Liver (tissue), 9 donors: Measurements from ENCODE around the gene C3orf49. TPM values are rescaled to one million over a fixed set of nuclear protein-coding genes. Genes with fewer than 3 reads are reported as not detected.

Experiments used
- DNase-seq: peaks from one replicate; pipeline ENCODE4 v3.0.0-alpha.2; 2017; ENCODE audit warnings: low spot score
- H3K27ac ChIP-seq, 2 donors: one replicate each; pipeline ENCODE4 v1.7.0; 2013; ENCODE audit warnings: inconsistent platforms in 2 of 2, low read length in 2 of 2, control low read depth in 1 of 2, low read depth in 1 of 2, mild to moderate bottlenecking in 1 of 2
- H3K27me3 ChIP-seq, 4 donors: one replicate each; pipeline versions ENCODE4 v1.6.1 to v1.7.0; 2013; ENCODE audit warnings: low read length in 3 of 4, inconsistent platforms in 1 of 4, mild to moderate bottlenecking in 1 of 4, moderate library complexity in 1 of 4; ENCODE audit not compliant: control insufficient read depth in 4 of 4, insufficient read depth in 4 of 4
- H3K36me3 ChIP-seq, 4 donors: one replicate each; pipeline versions ENCODE4 v1.6.1 to v1.7.0; 2013; ENCODE audit warnings: low read length in 3 of 4, mild to moderate bottlenecking in 3 of 4, low read depth in 1 of 4, moderate library complexity in 1 of 4; ENCODE audit not compliant: control insufficient read depth in 4 of 4, insufficient read depth in 3 of 4
- H3K4me1 ChIP-seq, 4 donors: one replicate each; pipeline versions ENCODE4 v1.6.1 to v1.7.0; 2013; ENCODE audit warnings: low read length in 3 of 4, mild to moderate bottlenecking in 3 of 4, moderate library complexity in 1 of 4; ENCODE audit not compliant: control insufficient read depth in 4 of 4, insufficient read depth in 4 of 4
- H3K4me3 ChIP-seq, 3 donors: one replicate each; pipeline versions ENCODE4 v1.6.1 to v1.7.0; 2013; ENCODE audit warnings: low read length in 3 of 3, control low read depth in 1 of 3, low read depth in 1 of 3, mild to moderate bottlenecking in 1 of 3
- H3K9ac ChIP-seq, 2 donors: one replicate each; pipeline ENCODE4 v1.7.0; 2013; ENCODE audit warnings: low read length in 2 of 2, mild to moderate bottlenecking in 2 of 2, moderate library complexity in 2 of 2, control low read depth in 1 of 2, low read depth in 1 of 2
- H3K9me3 ChIP-seq, 4 donors: one replicate each; pipeline versions ENCODE4 v1.6.1 to v1.7.0; 2013; ENCODE audit warnings: low read length in 3 of 4; ENCODE audit not compliant: control insufficient read depth in 4 of 4
- EGR1 ChIP-seq, 2 donors: IDR thresholded peaks; 2 replicates each; pipeline ENCODE4 v1.6.1; 2016 to 2018; ENCODE audit warnings: antibody characterized with exemption in 2 of 2, low read depth in 2 of 2
- FOXA1 ChIP-seq: IDR thresholded peaks from 2 replicates; pipeline ENCODE4 v1.6.1; 2016; ENCODE audit warnings: antibody characterized with exemption
- FOXA2 ChIP-seq: IDR thresholded peaks from 2 replicates; pipeline ENCODE4 v1.6.1; 2016; ENCODE audit warnings: antibody characterized with exemption
- GABPA ChIP-seq, 2 donors: IDR thresholded peaks in 1 of 2; conservative IDR thresholded peaks in 1 of 2; 2 replicates each; pipeline ENCODE4 v1.6.1; 2016; ENCODE audit warnings: antibody characterized with exemption in 2 of 2, mild to moderate bottlenecking in 1 of 2, moderate library complexity in 1 of 2
- HNF4A ChIP-seq, 2 donors: conservative IDR thresholded peaks; 2 replicates each; pipeline ENCODE4 v1.6.1; 2016; ENCODE audit warnings: antibody characterized with exemption in 2 of 2, mild to moderate bottlenecking in 2 of 2
- HNF4G ChIP-seq: IDR thresholded peaks from 2 replicates; pipeline ENCODE4 v1.6.1; 2016; ENCODE audit warnings: antibody characterized with exemption
- JUND ChIP-seq, 2 donors: IDR thresholded peaks; 2 replicates each; pipeline ENCODE4 v1.6.1; 2016; ENCODE audit warnings: antibody characterized with exemption in 2 of 2
- NR2F2 ChIP-seq: IDR thresholded peaks from 2 replicates; pipeline ENCODE4 v1.6.1; 2016; ENCODE audit warnings: antibody characterized with exemption
- RAD21 ChIP-seq, 2 donors: IDR thresholded peaks; 2 replicates each; pipeline ENCODE4 v1.6.1; 2016; ENCODE audit warnings: antibody characterized with exemption in 2 of 2, mild to moderate bottlenecking in 2 of 2
- RXRA ChIP-seq, 2 donors: IDR thresholded peaks; 2 replicates each; pipeline ENCODE4 v1.6.1; 2017 to 2018; ENCODE audit warnings: antibody characterized with exemption in 2 of 2, mild to moderate bottlenecking in 1 of 2
- SP1 ChIP-seq: IDR thresholded peaks from 2 replicates; pipeline ENCODE4 v1.6.1; 2018; ENCODE audit warnings: antibody characterized with exemption, mild to moderate bottlenecking
- TAF1 ChIP-seq: conservative IDR thresholded peaks from 2 replicates; pipeline ENCODE4 v1.6.1; 2016; ENCODE audit warnings: antibody characterized with exemption, mild to moderate bottlenecking
- YY1 ChIP-seq: IDR thresholded peaks from 2 replicates; pipeline ENCODE4 v1.6.1; 2016; ENCODE audit warnings: antibody characterized with exemption, mild to moderate bottlenecking
- WGBS: extraction: QIAGEN DNeasy Blood & Tissue Kit; methylation state at CpG from one replicate; pipeline ENCODE4 v1.1.7; 2013; 5-methylcytosine and 5-hydroxymethylcytosine counted together
- polyA plus RNA-seq, 2 donors: library from polyadenylated mRNA; stranded (reverse) in 1 of 2; unstranded in 1 of 2; fragments of 200-250 nt in 1 of 2; fragments of >200 nt in 1 of 2; fragmentation: Nextera tagmentation in 1 of 2; extraction: Ambion mirVana in 1 of 2; gene quantifications; one replicate each; pipeline versions ENCODE4 v1.2.1 to v1.2.3, GENCODE V29; 2013 to 2015
- total RNA-seq, 2 donors: library from RNA; depleted of rRNA; stranded (reverse); fragments of >200 nt; gene quantifications; one replicate each; pipeline ENCODE4 v1.2.3, GENCODE V29; 2014
- TF ChIP-seq, protein P1 (sequence below): IDR thresholded peaks from 2 replicates; pipeline ENCODE4 v1.6.1; 2016; ENCODE audit warnings: antibody characterized with exemption
- TF ChIP-seq, protein P2 (sequence below): fragments of 150-350 bp; IDR thresholded peaks from 2 replicates; pipeline ENCODE4 v1.5.1; 2017; ENCODE audit warnings: improper control_type of control experiment, low read depth, low read length; ENCODE audit not compliant: missing input control
- TF ChIP-seq, protein P3 (sequence below): IDR thresholded peaks from 2 replicates; pipeline ENCODE4 v1.6.1; 2016; ENCODE audit warnings: antibody characterized with exemption
- TF ChIP-seq, protein P4 (sequence below): IDR thresholded peaks from 2 replicates; pipeline ENCODE4 v1.6.1; 2016; ENCODE audit warnings: antibody characterized with exemption
- TF ChIP-seq, protein P5 (sequence below): IDR thresholded peaks from 2 replicates; pipeline ENCODE4 v1.6.1; 2016; ENCODE audit warnings: antibody characterized with exemption, mild to moderate bottlenecking
- donor health status: healthy.
- donor health status: healthy.
- donor health status: healthy.
- donor health status: healthy.
- donor health status: healthy.

Gene C3orf49
- total and polyA plus RNA-seq, 4 donors = 0.13 TPM; not detected in 3

DNA sequence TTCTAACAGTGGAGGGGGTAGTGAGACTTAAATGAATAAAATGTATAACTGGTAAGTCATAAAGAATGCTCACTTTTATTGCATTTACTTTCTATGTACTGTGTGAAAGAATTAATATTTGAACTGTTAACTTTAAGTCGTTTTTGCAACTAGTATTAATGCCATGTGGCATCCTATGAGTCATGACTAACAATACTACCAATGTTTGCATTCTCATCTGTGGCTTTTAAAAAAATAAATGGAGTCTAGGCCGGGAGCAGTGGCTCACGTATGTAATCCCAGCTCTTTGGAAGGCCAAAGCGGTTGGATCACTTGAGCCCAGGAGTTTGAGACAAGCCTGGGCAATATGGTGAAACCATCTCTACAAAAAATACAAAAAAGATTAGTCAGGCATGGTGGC lies 5.2 kb downstream of the C3orf49 start:
- Histone ChIP-seq H3K27me3 (no peaks in the 10 kb centered on the region), H3K9me3 (no peaks in the 10 kb centered on the region), H3K27ac (no peak overlapping the region), H3K36me3 (peaks cover 0 to 3% (median 0%) of the 10 kb centered on the region in 4 donors), H3K4me1 (no peaks in the 10 kb centered on the region), H3K4me3 (no peak overlapping the region), H3K9ac (no peak overlapping the region)
- DNase-seq = no peak
- WGBS = 88% methylated on average over 4 of the region's 4 CpGs
- TF ChIP-seq YY1 = no peak
- TF ChIP-seq FOXA2 = no peak
- TF ChIP-seq JUND (IDR thresholded peaks at IDR 0.05) = no peak
- no peak for TF ChIP-seq SP1
- TF ChIP-seq, protein P1, sequence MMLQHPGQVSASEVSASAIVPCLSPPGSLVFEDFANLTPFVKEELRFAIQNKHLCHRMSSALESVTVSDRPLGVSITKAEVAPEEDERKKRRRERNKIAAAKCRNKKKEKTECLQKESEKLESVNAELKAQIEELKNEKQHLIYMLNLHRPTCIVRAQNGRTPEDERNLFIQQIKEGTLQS = no peak
- no peak for TF ChIP-seq TAF1
- TF ChIP-seq RXRA (IDR thresholded peaks at IDR 0.05) = no peak
- no peak for TF ChIP-seq FOXA1
- TF ChIP-seq, protein P2, sequence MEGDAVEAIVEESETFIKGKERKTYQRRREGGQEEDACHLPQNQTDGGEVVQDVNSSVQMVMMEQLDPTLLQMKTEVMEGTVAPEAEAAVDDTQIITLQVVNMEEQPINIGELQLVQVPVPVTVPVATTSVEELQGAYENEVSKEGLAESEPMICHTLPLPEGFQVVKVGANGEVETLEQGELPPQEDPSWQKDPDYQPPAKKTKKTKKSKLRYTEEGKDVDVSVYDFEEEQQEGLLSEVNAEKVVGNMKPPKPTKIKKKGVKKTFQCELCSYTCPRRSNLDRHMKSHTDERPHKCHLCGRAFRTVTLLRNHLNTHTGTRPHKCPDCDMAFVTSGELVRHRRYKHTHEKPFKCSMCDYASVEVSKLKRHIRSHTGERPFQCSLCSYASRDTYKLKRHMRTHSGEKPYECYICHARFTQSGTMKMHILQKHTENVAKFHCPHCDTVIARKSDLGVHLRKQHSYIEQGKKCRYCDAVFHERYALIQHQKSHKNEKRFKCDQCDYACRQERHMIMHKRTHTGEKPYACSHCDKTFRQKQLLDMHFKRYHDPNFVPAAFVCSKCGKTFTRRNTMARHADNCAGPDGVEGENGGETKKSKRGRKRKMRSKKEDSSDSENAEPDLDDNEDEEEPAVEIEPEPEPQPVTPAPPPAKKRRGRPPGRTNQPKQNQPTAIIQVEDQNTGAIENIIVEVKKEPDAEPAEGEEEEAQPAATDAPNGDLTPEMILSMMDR = no peak
- TF ChIP-seq NR2F2 = no peak
- TF ChIP-seq, protein P3, sequence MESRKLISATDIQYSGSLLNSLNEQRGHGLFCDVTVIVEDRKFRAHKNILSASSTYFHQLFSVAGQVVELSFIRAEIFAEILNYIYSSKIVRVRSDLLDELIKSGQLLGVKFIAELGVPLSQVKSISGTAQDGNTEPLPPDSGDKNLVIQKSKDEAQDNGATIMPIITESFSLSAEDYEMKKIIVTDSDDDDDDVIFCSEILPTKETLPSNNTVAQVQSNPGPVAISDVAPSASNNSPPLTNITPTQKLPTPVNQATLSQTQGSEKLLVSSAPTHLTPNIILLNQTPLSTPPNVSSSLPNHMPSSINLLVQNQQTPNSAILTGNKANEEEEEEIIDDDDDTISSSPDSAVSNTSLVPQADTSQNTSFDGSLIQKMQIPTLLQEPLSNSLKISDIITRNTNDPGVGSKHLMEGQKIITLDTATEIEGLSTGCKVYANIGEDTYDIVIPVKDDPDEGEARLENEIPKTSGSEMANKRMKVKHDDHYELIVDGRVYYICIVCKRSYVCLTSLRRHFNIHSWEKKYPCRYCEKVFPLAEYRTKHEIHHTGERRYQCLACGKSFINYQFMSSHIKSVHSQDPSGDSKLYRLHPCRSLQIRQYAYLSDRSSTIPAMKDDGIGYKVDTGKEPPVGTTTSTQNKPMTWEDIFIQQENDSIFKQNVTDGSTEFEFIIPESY = no peak
- TF ChIP-seq EGR1 (IDR thresholded peaks at IDR 0.05; ENCODE audit: low read depth in 2 of 2) = no peak
- no peak for TF ChIP-seq HNF4A (conservative IDR thresholded peaks at IDR 0.05)
- no peak for TF ChIP-seq RAD21 (IDR thresholded peaks at IDR 0.05)
- TF ChIP-seq, protein P4, sequence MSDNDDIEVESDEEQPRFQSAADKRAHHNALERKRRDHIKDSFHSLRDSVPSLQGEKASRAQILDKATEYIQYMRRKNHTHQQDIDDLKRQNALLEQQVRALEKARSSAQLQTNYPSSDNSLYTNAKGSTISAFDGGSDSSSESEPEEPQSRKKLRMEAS = no peak
- TF ChIP-seq GABPA (IDR thresholded peaks at IDR 0.05 in 1 of 2, conservative IDR thresholded peaks at IDR 0.05 in 1 of 2) = no peak

DNA sequence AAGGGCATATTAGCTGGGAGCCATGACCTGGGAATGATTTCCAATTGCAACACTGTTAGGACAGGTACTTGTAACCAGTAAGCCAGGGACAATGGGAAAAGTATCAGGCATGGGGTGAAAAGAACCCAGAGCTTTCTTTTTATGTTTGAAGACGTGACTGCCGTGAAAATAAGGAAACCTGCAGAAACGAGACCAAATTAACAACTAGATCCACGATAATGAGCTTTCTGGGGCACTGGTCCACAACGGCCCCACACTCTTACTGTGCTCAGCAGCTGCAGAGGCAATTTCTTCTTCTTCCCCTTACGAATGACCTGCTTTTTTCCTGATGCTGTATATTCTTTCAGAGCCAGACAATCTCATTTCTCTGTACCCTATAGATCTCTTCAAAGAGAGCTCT lies 11.4 kb downstream of the C3orf49 start:
- WGBS = 94% methylated on average over 6 of the region's 6 CpGs
- TF ChIP-seq, protein P3 = no peak
- no peak for TF ChIP-seq EGR1 (IDR thresholded peaks at IDR 0.05; ENCODE audit: low read depth in 2 of 2)
- TF ChIP-seq JUND (IDR thresholded peaks at IDR 0.05) = no peak
- TF ChIP-seq, protein P1 = no peak
- TF ChIP-seq, protein P4 = no peak
- TF ChIP-seq, protein P5, sequence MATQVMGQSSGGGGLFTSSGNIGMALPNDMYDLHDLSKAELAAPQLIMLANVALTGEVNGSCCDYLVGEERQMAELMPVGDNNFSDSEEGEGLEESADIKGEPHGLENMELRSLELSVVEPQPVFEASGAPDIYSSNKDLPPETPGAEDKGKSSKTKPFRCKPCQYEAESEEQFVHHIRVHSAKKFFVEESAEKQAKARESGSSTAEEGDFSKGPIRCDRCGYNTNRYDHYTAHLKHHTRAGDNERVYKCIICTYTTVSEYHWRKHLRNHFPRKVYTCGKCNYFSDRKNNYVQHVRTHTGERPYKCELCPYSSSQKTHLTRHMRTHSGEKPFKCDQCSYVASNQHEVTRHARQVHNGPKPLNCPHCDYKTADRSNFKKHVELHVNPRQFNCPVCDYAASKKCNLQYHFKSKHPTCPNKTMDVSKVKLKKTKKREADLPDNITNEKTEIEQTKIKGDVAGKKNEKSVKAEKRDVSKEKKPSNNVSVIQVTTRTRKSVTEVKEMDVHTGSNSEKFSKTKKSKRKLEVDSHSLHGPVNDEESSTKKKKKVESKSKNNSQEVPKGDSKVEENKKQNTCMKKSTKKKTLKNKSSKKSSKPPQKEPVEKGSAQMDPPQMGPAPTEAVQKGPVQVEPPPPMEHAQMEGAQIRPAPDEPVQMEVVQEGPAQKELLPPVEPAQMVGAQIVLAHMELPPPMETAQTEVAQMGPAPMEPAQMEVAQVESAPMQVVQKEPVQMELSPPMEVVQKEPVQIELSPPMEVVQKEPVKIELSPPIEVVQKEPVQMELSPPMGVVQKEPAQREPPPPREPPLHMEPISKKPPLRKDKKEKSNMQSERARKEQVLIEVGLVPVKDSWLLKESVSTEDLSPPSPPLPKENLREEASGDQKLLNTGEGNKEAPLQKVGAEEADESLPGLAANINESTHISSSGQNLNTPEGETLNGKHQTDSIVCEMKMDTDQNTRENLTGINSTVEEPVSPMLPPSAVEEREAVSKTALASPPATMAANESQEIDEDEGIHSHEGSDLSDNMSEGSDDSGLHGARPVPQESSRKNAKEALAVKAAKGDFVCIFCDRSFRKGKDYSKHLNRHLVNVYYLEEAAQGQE = no peak
- no peak for TF ChIP-seq TAF1
- no peak for TF ChIP-seq HNF4G
- no peak for TF ChIP-seq RXRA (IDR thresholded peaks at IDR 0.05)
- no peak for TF ChIP-seq YY1
- TF ChIP-seq NR2F2 = no peak
- TF ChIP-seq, protein P2 = no peak
- no peak for TF ChIP-seq GABPA (IDR thresholded peaks at IDR 0.05 in 1 of 2, conservative IDR thresholded peaks at IDR 0.05 in 1 of 2)
- no peak for TF ChIP-seq FOXA2

More for the DNA sequence above, 11.4 kb downstream of the C3orf49 start:
- Histone ChIP-seq H3K9ac (no peak overlapping the region), H3K27ac (no peak overlapping the region), H3K27me3 (no peaks in the 10 kb centered on the region), H3K36me3 (peaks cover 0 to 34% (median 24%) of the 10 kb centered on the region in 4 donors), H3K9me3 (no peaks in the 10 kb centered on the region), H3K4me3 (no peak overlapping the region), H3K4me1 (no peaks in the 10 kb centered on the region)
- no peak for DNase-seq
